Activated CD8-positive, alpha-beta memory T cell treated with anti-CD3 and anti-CD28 coated beads for 4 hours (primary cell): ENCODE data around the gene GID8.

ENCODE experiments used
- DNase-seq, 2 donors: peaks; one replicate each; pipeline ENCODE4 v3.0.0-alpha.2; 2020; ENCODE audit warnings: low read depth in 2 of 2

The GID8 gene

GRCh38 chr20:62985444-62985778, 47.5 kb downstream of the GID8 start:
- no peak for DNase-seq

DNA sequence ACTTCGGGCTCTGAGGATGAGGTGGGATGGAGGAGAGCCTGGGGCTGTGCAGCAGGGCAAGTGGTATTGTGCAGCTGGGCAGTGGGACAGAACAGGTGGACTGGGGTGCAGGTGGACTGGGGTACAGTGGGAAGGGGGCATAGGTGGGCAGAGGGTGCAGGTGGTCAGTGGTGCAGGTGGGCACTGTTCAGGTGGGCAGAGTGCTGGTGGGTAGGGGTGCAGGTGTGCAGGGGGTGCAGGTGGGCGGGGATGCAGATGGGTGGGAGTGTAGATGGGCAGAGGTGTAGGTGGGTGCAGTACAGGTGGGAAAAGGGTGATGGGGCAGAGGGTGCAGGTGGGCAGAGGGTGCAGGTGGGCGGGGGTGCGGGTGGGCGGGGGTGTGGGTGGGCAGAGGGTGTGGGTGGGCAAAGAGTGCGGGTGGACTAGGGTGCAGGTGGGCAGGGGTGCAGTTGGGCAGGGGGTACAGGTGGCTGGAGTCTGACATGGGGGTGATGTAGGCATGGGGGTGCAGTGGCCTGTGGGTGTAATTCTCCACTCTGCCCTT, 48.4 kb downstream of the GID8 start:
- DNase-seq: no peak

DNA sequence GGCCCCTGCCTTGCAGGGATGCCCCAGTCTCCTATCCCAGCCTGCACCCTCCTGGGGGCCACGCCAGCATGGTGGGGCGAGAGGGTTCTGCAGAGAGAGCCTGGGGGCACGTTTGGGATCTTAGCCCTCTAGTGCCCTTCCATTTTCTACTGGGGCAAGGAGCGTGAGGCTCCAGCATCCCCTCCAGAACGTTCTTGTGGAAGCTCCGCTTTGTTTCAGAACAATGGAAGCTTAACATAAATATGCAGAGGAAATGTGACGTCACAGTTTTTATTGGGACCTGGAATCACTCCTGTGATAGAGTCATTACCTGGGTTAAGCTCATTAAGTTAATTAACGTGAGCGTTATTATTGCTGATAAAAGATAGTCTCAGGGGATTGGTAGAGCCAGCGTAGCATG, 49.2 kb downstream of the GID8 start:
- no peak for DNase-seq

DNA sequence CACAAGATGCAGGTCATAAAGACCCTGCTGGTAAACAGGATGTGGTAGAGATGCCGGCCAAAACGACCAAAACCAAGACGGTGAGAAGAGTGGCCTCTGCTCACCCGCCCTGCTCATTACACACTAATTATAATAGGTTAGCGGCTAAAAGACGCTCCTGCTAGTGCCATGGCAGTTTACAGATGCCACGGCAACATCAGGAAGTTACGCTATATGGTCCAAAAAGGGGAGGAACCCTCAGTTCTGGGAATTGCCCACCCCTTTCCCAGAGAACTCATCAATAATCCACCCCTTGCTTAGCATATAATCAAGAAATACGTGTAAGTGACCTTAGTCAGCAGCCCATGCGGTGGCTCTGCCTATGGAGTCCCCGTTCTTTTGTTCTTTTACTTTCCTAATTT, 51.3 kb downstream of the GID8 start:
- DNase-seq: peak in 1 of 2 donors; percentile 5

DNA sequence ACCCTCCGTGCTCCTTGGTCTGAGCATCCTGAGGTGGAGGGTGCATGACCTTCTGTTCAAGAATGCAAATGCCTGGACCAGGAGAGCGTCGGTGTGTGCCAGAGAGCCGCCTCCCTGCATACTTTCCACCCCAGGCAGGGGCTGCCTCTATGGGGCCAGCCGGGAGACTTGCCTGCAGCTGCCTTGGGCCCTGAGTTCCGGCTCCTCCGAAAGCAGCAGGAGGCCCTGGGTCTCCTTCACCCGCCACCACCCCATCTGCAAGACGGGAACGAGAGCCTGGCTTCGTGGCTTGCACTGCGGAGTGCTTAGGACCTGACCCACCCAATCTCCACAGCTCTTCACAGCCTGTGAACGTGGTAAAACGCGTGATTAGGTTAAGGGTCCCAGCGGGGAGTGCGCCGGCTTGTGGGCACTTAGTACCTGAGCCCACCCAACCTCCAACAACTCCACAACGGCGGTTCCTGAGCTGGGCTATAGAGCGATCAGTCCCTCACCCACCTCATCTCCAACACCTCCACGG, 52.4 kb downstream of the GID8 start:
- no peak for DNase-seq

DNA sequence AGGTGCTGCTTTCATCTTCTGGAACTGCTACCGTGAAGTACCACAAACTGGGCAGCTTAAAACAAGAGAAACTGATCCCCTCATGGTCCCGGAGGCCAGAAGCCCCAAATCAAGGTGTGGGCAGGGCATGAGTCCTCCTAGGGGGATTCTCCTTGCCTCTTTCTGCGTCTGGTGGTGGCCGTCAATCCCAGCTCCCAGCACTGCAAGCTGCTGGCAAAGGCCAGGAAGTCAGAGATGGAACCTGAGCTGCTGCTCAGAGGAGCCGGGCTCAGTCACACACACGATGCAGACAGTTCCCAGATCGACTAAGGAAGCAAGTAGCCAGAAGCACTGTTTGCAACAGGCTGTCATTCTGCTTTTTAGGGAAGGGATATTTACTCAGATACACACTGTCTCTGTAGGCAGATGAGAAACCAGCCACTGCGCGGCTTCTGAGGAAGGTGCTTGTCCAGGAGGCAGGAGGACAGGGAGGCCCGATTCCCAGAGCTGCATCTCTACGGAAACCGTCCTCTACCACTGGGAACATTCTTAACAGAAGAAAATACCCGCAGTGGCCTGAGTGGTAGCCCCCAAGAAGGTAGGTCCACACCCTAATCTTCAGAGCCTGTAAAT, 53.4 kb downstream of the GID8 start:
- no peak for DNase-seq

GRCh38 chr20:62991863-62992262, 53.9 kb downstream of the GID8 start:
- DNase-seq: no peak

DNA sequence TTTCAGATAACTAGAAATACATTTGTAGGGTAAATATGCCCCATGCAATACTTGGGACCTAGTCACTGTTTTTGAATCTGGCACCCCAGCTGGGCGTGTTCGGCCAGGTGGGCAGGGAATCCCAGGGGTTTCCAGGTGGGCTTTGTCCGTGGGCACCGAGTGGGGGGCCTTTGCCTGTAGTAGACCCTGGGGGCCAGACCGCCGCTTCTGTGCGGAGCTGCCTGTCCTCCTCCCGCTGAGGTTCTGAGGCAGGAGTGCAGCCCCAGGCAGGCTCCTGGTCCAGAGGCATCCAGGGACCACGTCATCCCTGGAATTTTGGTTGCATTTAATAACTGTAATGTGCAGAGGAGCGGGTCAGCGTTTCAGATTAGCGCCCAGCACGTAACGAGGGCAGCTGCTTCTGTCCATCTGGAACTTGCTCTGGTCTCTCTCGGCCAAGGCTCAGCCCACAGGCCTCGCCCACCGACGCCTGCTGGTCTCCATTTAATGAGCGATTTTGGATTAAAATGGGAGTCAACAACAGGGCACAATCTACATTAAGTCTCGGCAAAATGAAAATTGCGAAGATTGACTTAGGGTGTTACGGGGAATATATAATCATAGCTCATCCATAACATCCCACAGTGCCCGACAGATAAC, 56.0 kb downstream of the GID8 start:
- no peak for DNase-seq

- no peak for DNase-seq
Observed at GRCh38 chr20:62994869-62995281, 56.9 kb downstream of the GID8 start.

DNA sequence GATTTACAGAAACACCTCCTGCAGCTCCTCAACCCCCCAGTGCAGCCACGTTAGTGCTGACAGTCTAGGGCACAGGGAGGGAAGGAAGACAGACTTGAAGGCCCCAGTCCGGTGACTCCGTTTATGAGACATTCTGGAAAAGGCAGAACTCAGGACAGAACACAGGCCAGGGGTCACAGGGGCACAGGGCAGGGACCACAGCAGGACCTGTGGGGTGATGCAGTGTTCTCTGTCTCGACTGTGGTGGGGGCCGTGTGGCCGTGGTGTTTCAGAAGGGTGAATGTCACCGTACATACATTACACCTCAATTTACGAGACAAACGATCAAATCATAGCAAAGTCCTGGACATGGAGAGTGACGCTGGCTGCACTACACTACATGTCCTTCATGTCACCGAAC, 57.5 kb downstream of the GID8 start:
- no peak for DNase-seq

- DNase-seq: no peak
Observed at GRCh38 chr20:62995898-62996595, 58.1 kb downstream of the GID8 start.

DNA sequence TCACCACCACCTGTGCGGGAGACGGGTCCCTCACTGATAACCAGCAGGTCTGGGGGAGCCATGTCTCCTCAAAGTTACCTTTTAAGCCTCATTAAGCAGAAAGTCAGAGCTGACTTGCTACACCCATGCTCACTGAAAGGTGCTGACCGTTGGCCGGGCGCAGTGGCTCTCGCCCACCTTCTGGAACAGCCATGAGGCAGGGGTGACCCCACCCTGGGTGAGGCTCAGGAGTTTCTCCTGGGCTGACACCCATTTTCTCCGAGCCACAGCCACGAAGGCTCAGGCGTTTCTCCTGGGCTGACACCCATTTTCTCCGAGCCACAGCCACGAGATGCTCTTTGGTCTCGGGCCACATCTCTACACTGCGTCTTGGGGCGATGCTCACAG, 58.6 kb downstream of the GID8 start:
- DNase-seq: no peak

DNA sequence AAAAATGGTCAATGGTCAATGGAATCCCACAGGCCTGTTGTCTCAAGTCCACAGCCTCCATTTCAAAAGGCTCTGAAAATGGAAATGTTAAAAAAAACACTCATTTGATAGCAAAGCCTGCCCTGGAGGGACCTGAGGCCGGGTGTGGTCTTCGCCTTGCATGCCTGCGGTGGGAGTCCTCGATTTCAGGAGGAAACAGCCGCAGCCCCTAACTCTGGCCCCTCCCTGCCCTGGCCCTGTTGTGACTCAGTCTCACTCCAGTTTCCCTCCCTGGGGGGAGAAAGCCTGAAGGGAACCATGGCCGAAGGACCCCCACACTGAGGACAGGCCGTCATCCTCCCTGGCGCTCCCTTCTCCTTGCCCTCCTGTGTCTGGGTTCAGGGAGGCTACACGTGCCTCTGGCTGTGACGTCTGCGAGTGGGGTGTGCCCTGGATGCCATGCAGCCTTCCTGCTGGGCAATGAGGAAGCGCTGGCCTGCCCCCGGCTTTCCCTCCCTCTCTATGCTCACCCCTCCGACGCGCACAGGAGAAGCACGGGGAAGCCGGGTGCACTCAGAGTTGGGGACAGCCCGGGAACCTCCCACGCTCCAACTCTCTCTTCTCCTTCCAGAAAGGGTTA, 59.6 kb downstream of the GID8 start:
- no peak for DNase-seq
